Measurements from ENCODE around the gene ARMC12.

- no peak for TF ChIP-seq POLR2A (IDR thresholded peaks at IDR 0.05)
- no peak for TF ChIP-seq CTCF (IDR thresholded peaks at IDR 0.05)
Measured at GRCh38 chr6:35782424-35782823, 45.6 kb downstream of the ARMC12 start.

All from uterus (tissue), 2 donors.